NCI-H748 (cell line): ENCODE measurements around the gene FGF12.

Source experiments
- DNase-seq: peaks from one replicate; lab custom pipeline; 2025; ENCODE audit not compliant: unreplicated experiment; lab: John Stamatoyannopoulos, UW

Gene FGF12

GRCh38 chr3:192273697-192274010, 453.7 kb downstream of the FGF12 start:
- peak; percentile 59 for DNase-seq

GRCh38 chr3:192273001-192273696, 454.2 kb downstream of the FGF12 start:
- peak; percentile 59 for DNase-seq

GRCh38 chr3:192262001-192262400, 465.3 kb downstream of the FGF12 start:
- no peak for DNase-seq

GRCh38 chr3:192261135-192261534, 466.2 kb downstream of the FGF12 start:
- no peak for DNase-seq

GRCh38 chr3:192260116-192261010, 467.0 kb downstream of the FGF12 start:
- DNase-seq: no peak

- no peak for DNase-seq
Measured at GRCh38 chr3:192259661-192260060, 467.7 kb downstream of the FGF12 start.

GRCh38 chr3:192258721-192259120, 468.6 kb downstream of the FGF12 start:
- DNase-seq: no peak

GRCh38 chr3:192255839-192256238, 471.5 kb downstream of the FGF12 start:
- DNase-seq: no peak

GRCh38 chr3:192253138-192253887, 474.0 kb downstream of the FGF12 start:
- no peak for DNase-seq

- DNase-seq: peak; percentile 8
Measured at GRCh38 chr3:192249516-192249915, 477.8 kb downstream of the FGF12 start.

GRCh38 chr3:192246847-192247559, 480.3 kb downstream of the FGF12 start:
- DNase-seq: peak; percentile 8

- no peak for DNase-seq
Measured at GRCh38 chr3:192244591-192244990, 482.8 kb downstream of the FGF12 start.

- no peak for DNase-seq
Measured at GRCh38 chr3:192239956-192240355, 487.4 kb downstream of the FGF12 start.

- DNase-seq: peak; percentile 24
Measured at GRCh38 chr3:192237992-192238608, 489.2 kb downstream of the FGF12 start.

- DNase-seq: no peak
Measured at GRCh38 chr3:192229866-192230265, 497.5 kb downstream of the FGF12 start.

- no peak for DNase-seq
Measured at GRCh38 chr3:192224634-192225155, 502.6 kb downstream of the FGF12 start.

- DNase-seq: peak; percentile 40
Measured at GRCh38 chr3:192223815-192224214, 503.5 kb downstream of the FGF12 start.

- DNase-seq: no peak
Measured at GRCh38 chr3:192220915-192221314, 506.4 kb downstream of the FGF12 start.

GRCh38 chr3:192219926-192220325, 507.4 kb downstream of the FGF12 start:
- DNase-seq: no peak

GRCh38 chr3:192216067-192216466, 511.3 kb downstream of the FGF12 start:
- no peak for DNase-seq
